ENCODE results near the gene SLC50A1. TPM values are rescaled to one million over a fixed set of nuclear protein-coding genes. Genes with fewer than 3 reads are reported as not detected.

SLC50A1 gene
- total RNA-seq, 1 experiment from 2014 or later = 39.0 TPM

DNA sequence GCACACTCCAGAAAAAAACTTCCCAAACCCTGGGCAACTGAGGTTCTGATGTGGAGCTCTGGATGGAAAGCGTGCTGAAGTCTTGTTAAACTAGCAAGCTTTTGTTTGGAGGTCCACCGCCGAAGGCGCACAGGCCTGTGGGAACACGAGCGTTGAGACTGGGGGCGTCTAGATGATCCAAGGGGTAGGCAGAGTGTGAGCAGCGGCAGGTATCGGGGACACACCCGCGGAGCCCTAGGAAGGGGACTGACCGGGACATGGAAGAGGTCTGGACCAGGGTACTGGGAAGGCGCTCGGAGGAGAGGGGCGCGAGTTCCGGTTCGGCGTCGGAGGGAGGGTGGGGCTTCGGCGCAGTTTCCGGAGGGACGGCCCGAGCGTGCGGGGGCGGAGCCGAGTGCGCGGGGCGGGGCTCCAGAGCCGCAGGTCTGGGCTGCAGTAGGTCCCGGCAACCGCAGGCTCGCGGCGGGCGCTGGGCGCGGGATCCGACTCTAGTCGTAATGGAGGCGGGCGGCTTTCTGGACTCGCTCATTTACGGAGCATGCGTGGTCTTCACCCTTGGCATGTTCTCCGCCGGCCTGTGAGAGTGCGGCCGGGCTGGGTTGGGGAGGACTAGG, at the start of gene SLC50A1 (continued):
- TF ChIP-seq ZNF263 (CRISPR knock-in tag; IDR thresholded peaks at IDR 0.05; ENCODE audit: low read depth) (0 out of 2 replicates have a peak, but pooled peaks have one; percentile 20), FOXP1 (CRISPR knock-in tag; IDR thresholded peaks at IDR 0.05; ENCODE audit: borderline replicate concordance) (0 out of 2 replicates have a peak, but pooled peaks have one; percentile 54), USF2 (CRISPR knock-in tag; IDR thresholded peaks at IDR 0.05) (0 out of 2 replicates have a peak, but pooled peaks have one; percentile 10), ZNF425 (CRISPR knock-in tag; conservative IDR thresholded peaks at IDR 0.05) (no peak)

- no peaks in the 10 kb centered on the region for H3K36me3 Mint-ChIP-seq
- peaks cover 37% of the 10 kb centered on the region for H3K4me1 Mint-ChIP-seq
- peak overlapping the region; percentile 95 for H3K4me3 Mint-ChIP-seq
- peak; percentile 6 for ATAC-seq
- peak; percentile 93 for DNase-seq (ENCODE audit: low spot score)
- ChIA-PET CTCF (interaction anchor here (0.6 to 3.1 kb wide), 45 partner anchors 9 to 606 kb away, joined by 3 to 156 read pairs (median 7); partner anchors contain the start of genes ADAM15, CKS1B, DPM3 and EFNA4), POLR2A (interaction anchor here (0.5 kb wide), 1 partner anchor 1087 kb away, joined by 3 read pairs; no protein-coding TSS in a partner anchor)
- H3K27ac Mint-ChIP-seq = no peak overlapping the region
- no peaks in the 10 kb centered on the region for H3K9me3 Mint-ChIP-seq
- H3K27me3 Mint-ChIP-seq (ENCODE audit: low read depth) = peaks cover 34% of the 10 kb centered on the region
- TF ChIP-seq, protein P1, sequence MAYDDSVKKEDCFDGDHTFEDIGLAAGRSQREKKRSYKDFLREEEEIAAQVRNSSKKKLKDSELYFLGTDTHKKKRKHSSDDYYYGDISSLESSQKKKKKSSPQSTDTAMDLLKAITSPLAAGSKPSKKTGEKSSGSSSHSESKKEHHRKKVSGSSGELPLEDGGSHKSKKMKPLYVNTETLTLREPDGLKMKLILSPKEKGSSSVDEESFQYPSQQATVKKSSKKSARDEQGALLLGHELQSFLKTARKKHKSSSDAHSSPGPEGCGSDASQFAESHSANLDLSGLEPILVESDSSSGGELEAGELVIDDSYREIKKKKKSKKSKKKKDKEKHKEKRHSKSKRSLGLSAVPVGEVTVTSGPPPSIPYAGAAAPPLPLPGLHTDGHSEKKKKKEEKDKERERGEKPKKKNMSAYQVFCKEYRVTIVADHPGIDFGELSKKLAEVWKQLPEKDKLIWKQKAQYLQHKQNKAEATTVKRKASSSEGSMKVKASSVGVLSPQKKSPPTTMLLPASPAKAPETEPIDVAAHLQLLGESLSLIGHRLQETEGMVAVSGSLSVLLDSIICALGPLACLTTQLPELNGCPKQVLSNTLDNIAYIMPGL (CRISPR knock-in tag; IDR thresholded peaks at IDR 0.05) = no peak; the same call in 1 of the 2 replicates
- TF ChIP-seq, protein P2, sequence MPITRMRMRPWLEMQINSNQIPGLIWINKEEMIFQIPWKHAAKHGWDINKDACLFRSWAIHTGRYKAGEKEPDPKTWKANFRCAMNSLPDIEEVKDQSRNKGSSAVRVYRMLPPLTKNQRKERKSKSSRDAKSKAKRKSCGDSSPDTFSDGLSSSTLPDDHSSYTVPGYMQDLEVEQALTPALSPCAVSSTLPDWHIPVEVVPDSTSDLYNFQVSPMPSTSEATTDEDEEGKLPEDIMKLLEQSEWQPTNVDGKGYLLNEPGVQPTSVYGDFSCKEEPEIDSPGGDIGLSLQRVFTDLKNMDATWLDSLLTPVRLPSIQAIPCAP (CRISPR knock-in tag; IDR thresholded peaks at IDR 0.05) = no peak
- no peak; the same call in 1 of the 2 replicates for TF ChIP-seq ZBTB43 (CRISPR knock-in tag; IDR thresholded peaks at IDR 0.05)
- TF ChIP-seq ZNF317 (CRISPR knock-in tag; IDR thresholded peaks at IDR 0.05; ENCODE audit: borderline replicate concordance, low read depth) = no peak
- 0 out of 2 replicates have a peak, but pooled peaks have one; percentile 17 for TF ChIP-seq ETV6 (CRISPR knock-in tag; IDR thresholded peaks at IDR 0.05)
- no peak for TF ChIP-seq HMGA2 (CRISPR knock-in tag; IDR thresholded peaks at IDR 0.05)
- TF ChIP-seq, protein P3, sequence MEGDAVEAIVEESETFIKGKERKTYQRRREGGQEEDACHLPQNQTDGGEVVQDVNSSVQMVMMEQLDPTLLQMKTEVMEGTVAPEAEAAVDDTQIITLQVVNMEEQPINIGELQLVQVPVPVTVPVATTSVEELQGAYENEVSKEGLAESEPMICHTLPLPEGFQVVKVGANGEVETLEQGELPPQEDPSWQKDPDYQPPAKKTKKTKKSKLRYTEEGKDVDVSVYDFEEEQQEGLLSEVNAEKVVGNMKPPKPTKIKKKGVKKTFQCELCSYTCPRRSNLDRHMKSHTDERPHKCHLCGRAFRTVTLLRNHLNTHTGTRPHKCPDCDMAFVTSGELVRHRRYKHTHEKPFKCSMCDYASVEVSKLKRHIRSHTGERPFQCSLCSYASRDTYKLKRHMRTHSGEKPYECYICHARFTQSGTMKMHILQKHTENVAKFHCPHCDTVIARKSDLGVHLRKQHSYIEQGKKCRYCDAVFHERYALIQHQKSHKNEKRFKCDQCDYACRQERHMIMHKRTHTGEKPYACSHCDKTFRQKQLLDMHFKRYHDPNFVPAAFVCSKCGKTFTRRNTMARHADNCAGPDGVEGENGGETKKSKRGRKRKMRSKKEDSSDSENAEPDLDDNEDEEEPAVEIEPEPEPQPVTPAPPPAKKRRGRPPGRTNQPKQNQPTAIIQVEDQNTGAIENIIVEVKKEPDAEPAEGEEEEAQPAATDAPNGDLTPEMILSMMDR (IDR thresholded peaks at IDR 0.05) = peak; percentile 100
- TF ChIP-seq, protein P4, sequence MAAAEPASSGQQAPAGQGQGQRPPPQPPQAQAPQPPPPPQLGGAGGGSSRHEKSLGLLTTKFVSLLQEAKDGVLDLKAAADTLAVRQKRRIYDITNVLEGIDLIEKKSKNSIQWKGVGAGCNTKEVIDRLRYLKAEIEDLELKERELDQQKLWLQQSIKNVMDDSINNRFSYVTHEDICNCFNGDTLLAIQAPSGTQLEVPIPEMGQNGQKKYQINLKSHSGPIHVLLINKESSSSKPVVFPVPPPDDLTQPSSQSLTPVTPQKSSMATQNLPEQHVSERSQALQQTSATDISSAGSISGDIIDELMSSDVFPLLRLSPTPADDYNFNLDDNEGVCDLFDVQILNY (CRISPR knock-in tag; IDR thresholded peaks at IDR 0.05) = no peak
- TF ChIP-seq ZNF281 (CRISPR knock-in tag; IDR thresholded peaks at IDR 0.05) = no peak
- TF ChIP-seq FOXK1 (CRISPR knock-in tag; IDR thresholded peaks at IDR 0.05) = 0 out of 2 replicates have a peak, but pooled peaks have one; percentile 16
- no peak for TF ChIP-seq TEAD4 (CRISPR knock-in tag; IDR thresholded peaks at IDR 0.05)
- TF ChIP-seq NR3C1 (CRISPR knock-in tag; conservative IDR thresholded peaks at IDR 0.05; ENCODE audit: low read depth) = no peak
- no peak for TF ChIP-seq ZSCAN18 (CRISPR knock-in tag; IDR thresholded peaks at IDR 0.05)
- TF ChIP-seq NFE2L1 (CRISPR knock-in tag; IDR thresholded peaks at IDR 0.05) = no peak
- peak; percentile 61 for TF ChIP-seq MAX (CRISPR knock-in tag; IDR thresholded peaks at IDR 0.05)
Observed at GRCh38 chr1:155086128-155086741, 49.4 kb upstream of the SLC50A1 start.

Data from WTC11 (cell line).